Measurements from ENCODE around the gene C17orf75. TPM values are rescaled to one million over a fixed set of nuclear protein-coding genes. Genes with fewer than 3 reads are reported as not detected.
"Not testable (repeated sequence)": the region's sequence is repeated elsewhere in the genome, so short reads cannot be mapped to it uniquely, and the experiment has no call there.

Gene C17orf75
- 22.4 TPM for polyA plus RNA-seq
- long read RNA-seq, donor 1, partial matches to known transcripts: 0 of 2 reads
- long read RNA-seq, donor 1, other reads (novel, unspliced or antisense): 0 of 2 reads
- long read RNA-seq, donor 2, partial matches to known transcripts: 169 of 171 reads
- long read RNA-seq, donor 2, other reads (novel, unspliced or antisense): 0 of 171 reads
- long read RNA-seq, donor 3: 0 reads
- long read RNA-seq, donor 4, partial matches to known transcripts: 0 of 2 reads
- long read RNA-seq, donor 4, other reads (novel, unspliced or antisense): 0 of 2 reads
- long read RNA-seq, donor 5, partial matches to known transcripts: 0 of 4 reads
- long read RNA-seq, donor 5, other reads (novel, unspliced or antisense): 0 of 4 reads
- long read RNA-seq, donor 6, partial matches to known transcripts: 326 of 336 reads
- long read RNA-seq, donor 6, other reads (novel, unspliced or antisense): 6 of 336 reads
- long read RNA-seq, donor 7, transcript C17orf75-202 (10 exons, 1,642 nt): major isoform, 5 of 5 reads
- long read RNA-seq, donor 7, partial matches to known transcripts: 0 of 5 reads
- long read RNA-seq, donor 7, other reads (novel, unspliced or antisense): 0 of 5 reads
- long read RNA-seq, donor 8, partial matches to known transcripts: 194 of 251 reads
- long read RNA-seq, donor 8, other reads (novel, unspliced or antisense): 55 of 251 reads
- long read RNA-seq, donor 9, partial matches to known transcripts: 0 of 2 reads
- long read RNA-seq, donor 9, other reads (novel, unspliced or antisense): 0 of 2 reads
- long read RNA-seq, donor 10, transcript C17orf75-202 (10 exons, 1,642 nt): major isoform, 6 of 278 reads
- long read RNA-seq, donor 10, partial matches to known transcripts: 209 of 278 reads
- long read RNA-seq, donor 10, other reads (novel, unspliced or antisense): 63 of 278 reads
- long read RNA-seq, donor 11, partial matches to known transcripts: 78 of 120 reads
- long read RNA-seq, donor 11, other reads (novel, unspliced or antisense): 40 of 120 reads

DNA sequence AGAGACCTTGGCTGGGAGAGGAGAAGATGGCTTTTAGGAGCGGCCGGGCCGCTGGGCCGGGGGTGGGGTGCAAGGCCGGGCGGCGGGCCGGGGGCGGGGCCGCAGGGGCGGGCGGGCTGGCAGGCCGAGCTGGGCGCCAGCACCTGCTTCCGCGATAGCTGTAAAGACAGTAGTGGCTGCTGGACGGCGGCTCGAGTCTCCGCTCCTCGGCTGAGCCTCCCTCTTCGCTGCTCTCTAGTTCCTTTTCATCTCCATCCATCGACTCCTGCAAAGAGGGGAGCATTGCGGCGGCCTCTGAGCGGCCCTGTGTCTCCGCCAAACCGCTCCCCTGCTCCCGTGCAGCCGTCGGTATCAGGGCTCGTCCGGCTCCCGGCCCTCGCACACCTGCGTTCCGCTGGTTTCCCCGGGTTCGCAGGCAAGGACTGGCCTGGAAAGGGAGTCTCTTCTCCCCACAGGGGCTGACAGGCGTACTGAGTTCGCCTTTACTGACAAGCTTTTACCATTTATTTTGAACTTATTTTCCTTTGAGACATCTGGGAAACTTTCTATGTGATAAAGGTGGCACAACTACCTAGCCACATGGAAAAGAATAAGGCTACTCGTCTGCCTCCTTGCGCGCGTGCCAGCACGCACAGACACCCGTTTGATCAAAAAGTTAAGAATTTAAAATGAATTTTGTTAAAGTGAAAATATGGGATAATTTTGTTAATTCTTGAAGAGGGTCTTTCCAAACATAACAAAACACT lies at the start of gene C17orf75:
TSS of gene C17orf75 (minus strand) at position 317 of the 746 bp plus-strand sequence. CDS start at position 283, 34 bp downstream.
- 40% methylated on average over 5 of the region's 47 CpGs for WGBS (ENCODE audit: insufficient coverage, low lambda C conversion rate)
- Histone ChIP-seq H3K27ac (ENCODE audit: low read length) (peak within 1 kb of the TSS; percentile 76), H3K9me3 (ENCODE audit: control insufficient read depth, low read depth, low read length) (no peaks in the 10 kb centered on the region), H3K36me3 (ENCODE audit: control insufficient read depth, insufficient read depth, low read length) (peaks cover 10% of the 10 kb centered on the region), H3K4me3 (ENCODE audit: low read length) (peak within 1 kb of the TSS; percentile 70), H3K27me3 (ENCODE audit: control insufficient read depth, insufficient read depth, low read length) (no peaks in the 10 kb centered on the region), H3K4me1 (ENCODE audit: control insufficient read depth, insufficient read depth, low read length) (peaks cover 4% of the 10 kb centered on the region)
- peak; percentile 53 to 88 for DNase-seq

- no peak overlapping the region for H3K4me3 ChIP-seq (ENCODE audit: low read length)
- DNase-seq: no peak
- H3K27me3 ChIP-seq (ENCODE audit: control insufficient read depth, insufficient read depth, low read length): no peaks in the 10 kb centered on the region
- H3K9me3 ChIP-seq (ENCODE audit: control insufficient read depth, low read depth, low read length): no peaks in the 10 kb centered on the region
- H3K36me3 ChIP-seq (ENCODE audit: control insufficient read depth, insufficient read depth, low read length): no peaks in the 10 kb centered on the region
- H3K4me1 ChIP-seq (ENCODE audit: control insufficient read depth, insufficient read depth, low read length): no peaks in the 10 kb centered on the region
- WGBS (ENCODE audit: insufficient coverage, low lambda C conversion rate): no CpG with 5 or more reads among the region's 6 CpGs
- no peak overlapping the region for H3K27ac ChIP-seq (ENCODE audit: low read length)
Measured at GRCh38 chr17:32388613-32389459, 46.9 kb upstream of the C17orf75 start.

DNA sequence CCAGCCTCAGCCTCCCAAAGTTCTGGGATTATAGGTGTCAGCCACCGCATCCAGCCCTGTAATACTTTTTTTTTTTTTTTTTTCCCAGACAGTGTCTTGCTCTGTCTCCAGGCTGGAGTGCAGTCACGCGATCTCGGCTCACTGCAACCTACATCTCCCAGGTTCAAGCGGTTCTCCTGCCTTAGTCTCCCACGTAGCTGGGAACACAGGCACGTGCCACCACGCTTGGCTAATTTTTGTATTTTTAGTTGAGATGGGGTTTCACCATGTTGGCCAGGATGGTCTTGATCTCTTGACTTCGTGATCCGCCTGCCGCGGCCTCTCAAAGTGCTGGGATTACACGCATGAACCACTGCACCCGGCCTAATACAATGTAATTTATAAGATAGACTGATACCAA lies 46.2 kb upstream of the C17orf75 start:
- H3K4me3 ChIP-seq (ENCODE audit: low read length); H3K27me3 ChIP-seq (ENCODE audit: control insufficient read depth, insufficient read depth, low read length); H3K9me3 ChIP-seq (ENCODE audit: control insufficient read depth, low read depth, low read length); H3K4me1 ChIP-seq (ENCODE audit: control insufficient read depth, insufficient read depth, low read length); DNase-seq; H3K27ac ChIP-seq (ENCODE audit: low read length); H3K36me3 ChIP-seq (ENCODE audit: control insufficient read depth, insufficient read depth, low read length): not testable (repeated sequence)
- WGBS (ENCODE audit: insufficient coverage, low lambda C conversion rate): 87% methylated on average over 3 of the region's 14 CpGs

GRCh38 chr17:32386844-32387243 lies 44.9 kb upstream of the C17orf75 start:
- Histone ChIP-seq H3K4me1 (ENCODE audit: control insufficient read depth, insufficient read depth, low read length) (no peaks in the 10 kb centered on the region), H3K36me3 (ENCODE audit: control insufficient read depth, insufficient read depth, low read length) (peaks cover 10% of the 10 kb centered on the region), H3K27me3 (ENCODE audit: control insufficient read depth, insufficient read depth, low read length) (no peaks in the 10 kb centered on the region), H3K27ac (ENCODE audit: low read length) (no peak overlapping the region), H3K9me3 (ENCODE audit: control insufficient read depth, low read depth, low read length) (no peaks in the 10 kb centered on the region), H3K4me3 (ENCODE audit: low read length) (no peak overlapping the region)
- no peak for DNase-seq

- Histone ChIP-seq H3K27me3 (ENCODE audit: control insufficient read depth, insufficient read depth, low read length) (no peaks in the 10 kb centered on the region), H3K36me3 (ENCODE audit: control insufficient read depth, insufficient read depth, low read length) (peaks cover 11% of the 10 kb centered on the region), H3K27ac (ENCODE audit: low read length) (no peak overlapping the region), H3K4me3 (ENCODE audit: low read length) (no peak overlapping the region), H3K4me1 (ENCODE audit: control insufficient read depth, insufficient read depth, low read length) (no peaks in the 10 kb centered on the region), H3K9me3 (ENCODE audit: control insufficient read depth, low read depth, low read length) (no peaks in the 10 kb centered on the region)
- WGBS (ENCODE audit: insufficient coverage, low lambda C conversion rate): no CpG with 5 or more reads among the region's 5 CpGs
- DNase-seq: no peak
Measured at GRCh38 chr17:32385971-32386370, 44.0 kb upstream of the C17orf75 start.

- no peaks in the 10 kb centered on the region for H3K4me1 ChIP-seq (ENCODE audit: control insufficient read depth, insufficient read depth, low read length)
- H3K4me3 ChIP-seq (ENCODE audit: low read length): no peak overlapping the region
- H3K27ac ChIP-seq (ENCODE audit: low read length): no peak overlapping the region
- no peaks in the 10 kb centered on the region for H3K9me3 ChIP-seq (ENCODE audit: control insufficient read depth, low read depth, low read length)
- no peaks in the 10 kb centered on the region for H3K27me3 ChIP-seq (ENCODE audit: control insufficient read depth, insufficient read depth, low read length)
- no peak for DNase-seq
- peaks cover 15% of the 10 kb centered on the region for H3K36me3 ChIP-seq (ENCODE audit: control insufficient read depth, insufficient read depth, low read length)
- WGBS (ENCODE audit: insufficient coverage, low lambda C conversion rate): 50% methylated on average over 1 of the region's 7 CpGs
Measured at GRCh38 chr17:32385121-32385520, 43.1 kb upstream of the C17orf75 start.

- Histone ChIP-seq H3K4me3 (ENCODE audit: low read length) (no peak overlapping the region), H3K9me3 (ENCODE audit: control insufficient read depth, low read depth, low read length) (no peaks in the 10 kb centered on the region), H3K27ac (ENCODE audit: low read length) (no peak overlapping the region), H3K27me3 (ENCODE audit: control insufficient read depth, insufficient read depth, low read length) (no peaks in the 10 kb centered on the region), H3K4me1 (ENCODE audit: control insufficient read depth, insufficient read depth, low read length) (no peaks in the 10 kb centered on the region), H3K36me3 (ENCODE audit: control insufficient read depth, insufficient read depth, low read length) (peaks cover 18% of the 10 kb centered on the region)
- no peak for DNase-seq
- WGBS (ENCODE audit: insufficient coverage, low lambda C conversion rate): no CpG with 5 or more reads among the region's 1 CpG
Measured at GRCh38 chr17:32383926-32384434, 42.0 kb upstream of the C17orf75 start.

DNA sequence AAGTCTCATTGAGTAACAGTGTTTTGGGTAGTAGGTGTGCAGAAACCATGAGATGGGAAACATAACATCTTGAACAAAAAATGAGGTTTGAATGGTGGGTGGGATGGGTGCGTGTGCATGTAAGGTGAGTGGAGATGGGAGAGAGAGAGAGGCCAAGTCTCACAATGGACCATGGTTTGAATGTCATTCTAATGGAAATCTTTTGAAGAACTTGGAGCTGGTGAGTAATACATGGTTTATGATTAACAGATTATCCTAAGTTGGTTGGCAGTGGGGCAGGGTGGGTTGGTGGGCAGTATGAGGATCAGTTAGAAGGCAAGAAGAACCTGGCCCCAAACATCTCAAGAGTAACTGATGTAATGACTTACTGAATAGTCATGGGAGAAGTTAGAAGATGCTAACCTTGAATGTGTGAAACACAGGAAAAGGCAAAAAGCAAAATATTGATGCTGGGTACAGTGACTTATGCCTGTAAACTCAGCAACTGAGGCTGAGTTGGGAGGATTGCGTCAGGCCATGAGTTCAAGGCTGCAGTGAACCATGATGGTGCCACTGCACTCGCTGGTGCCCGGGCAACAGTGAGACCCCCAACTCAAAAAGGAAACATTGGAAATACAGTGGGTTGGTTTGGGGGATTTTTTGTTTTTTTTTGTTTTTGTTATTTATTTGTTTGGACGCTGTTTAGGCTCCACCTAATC lies 40.7 kb upstream of the C17orf75 start:
- Histone ChIP-seq H3K27ac (ENCODE audit: low read length) (no peak overlapping the region), H3K4me1 (ENCODE audit: control insufficient read depth, insufficient read depth, low read length) (no peaks in the 10 kb centered on the region), H3K4me3 (ENCODE audit: low read length) (no peak overlapping the region), H3K36me3 (ENCODE audit: control insufficient read depth, insufficient read depth, low read length) (peaks cover 27% of the 10 kb centered on the region), H3K27me3 (ENCODE audit: control insufficient read depth, insufficient read depth, low read length) (no peaks in the 10 kb centered on the region), H3K9me3 (ENCODE audit: control insufficient read depth, low read depth, low read length) (no peaks in the 10 kb centered on the region)
- WGBS (ENCODE audit: insufficient coverage, low lambda C conversion rate): 100% methylated on average over 2 of the region's 5 CpGs
- no peak for DNase-seq

- H3K36me3 ChIP-seq (ENCODE audit: control insufficient read depth, insufficient read depth, low read length): peaks cover 70% of the 10 kb centered on the region
- H3K9me3 ChIP-seq (ENCODE audit: control insufficient read depth, low read depth, low read length): no peaks in the 10 kb centered on the region
- H3K4me1 ChIP-seq (ENCODE audit: control insufficient read depth, insufficient read depth, low read length): no peaks in the 10 kb centered on the region
- WGBS (ENCODE audit: insufficient coverage, low lambda C conversion rate): no CpG with 5 or more reads among the region's 1 CpG
- no peak overlapping the region for H3K27ac ChIP-seq (ENCODE audit: low read length)
- DNase-seq: no peak
- no peak overlapping the region for H3K4me3 ChIP-seq (ENCODE audit: low read length)
- H3K27me3 ChIP-seq (ENCODE audit: control insufficient read depth, insufficient read depth, low read length): no peaks in the 10 kb centered on the region
Measured at GRCh38 chr17:32370426-32370825, 28.5 kb upstream of the C17orf75 start.

All from large intestine (tissue), 12 donors.